Suprapubic skin (tissue), 4 donors: ENCODE results near the gene ARFGEF3.

ENCODE experiments used
- CTCF ChIP-seq, 2 donors: fragments of 200-600 bp in 1 of 2; fragments of 450-650 bp in 1 of 2; sonication (generic) in 1 of 2; IDR thresholded peaks; one replicate each; pipeline ENCODE4 v1.5.1; 2016 to 2019; ENCODE audit warnings: antibody characterized with exemption in 2 of 2, mild to moderate bottlenecking in 1 of 2, moderate library complexity in 1 of 2
- EP300 ChIP-seq: sonication (generic); formaldehyde crosslinking; IDR thresholded peaks from one replicate; pipeline ENCODE4 v1.6.1; 2017; ENCODE audit warnings: antibody characterized with exemption
- POLR2A ChIP-seq, 2 donors: fragments of 450-650 bp; IDR thresholded peaks; one replicate each; pipeline ENCODE4 v1.6.1; 2017; ENCODE audit warnings: antibody characterized with exemption in 2 of 2, mild to moderate bottlenecking in 2 of 2, moderate library complexity in 2 of 2
- POLR2AphosphoS5 ChIP-seq, 3 donors: sonication (generic); formaldehyde crosslinking; IDR thresholded peaks; one replicate each; pipeline ENCODE4 v1.6.1; 2017; ENCODE audit warnings: antibody characterized with exemption in 3 of 3

DNA sequence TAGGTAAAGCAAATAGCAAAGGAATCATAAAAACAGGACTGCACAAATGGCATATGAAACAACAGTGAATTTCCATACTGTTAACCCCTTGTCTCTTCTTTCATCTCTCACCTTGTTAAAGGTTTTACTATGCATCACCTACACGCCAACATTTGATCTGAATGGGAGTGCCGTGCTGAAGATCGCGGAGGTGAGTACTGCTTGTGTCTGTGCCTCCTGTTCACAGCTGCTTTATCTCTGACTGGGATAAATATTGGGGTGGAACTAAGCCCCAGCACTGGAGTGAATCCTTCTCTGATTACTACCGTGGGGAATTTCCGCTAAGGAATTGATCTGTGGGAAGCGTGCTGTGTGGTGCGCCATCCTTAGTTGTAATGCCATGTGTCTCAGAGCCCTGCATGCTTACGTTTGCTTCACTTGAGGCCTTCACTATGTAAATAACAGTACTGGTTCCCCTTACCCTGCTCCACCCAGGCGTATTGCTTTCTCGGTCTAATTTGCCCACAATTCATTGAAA is 68.0 kb downstream of the ARFGEF3 start:
- TF ChIP-seq POLR2A (IDR thresholded peaks at IDR 0.05) (no peak), CTCF (IDR thresholded peaks at IDR 0.05) (no peak), POLR2AphosphoS5 (IDR thresholded peaks at IDR 0.05) (no peak), EP300 (no peak)
